ENCODE results near the gene CAPN1.
A peak's percentile ranks its signal among the peaks of the same experiment; 100 is the strongest.

CAPN1 gene

DNA sequence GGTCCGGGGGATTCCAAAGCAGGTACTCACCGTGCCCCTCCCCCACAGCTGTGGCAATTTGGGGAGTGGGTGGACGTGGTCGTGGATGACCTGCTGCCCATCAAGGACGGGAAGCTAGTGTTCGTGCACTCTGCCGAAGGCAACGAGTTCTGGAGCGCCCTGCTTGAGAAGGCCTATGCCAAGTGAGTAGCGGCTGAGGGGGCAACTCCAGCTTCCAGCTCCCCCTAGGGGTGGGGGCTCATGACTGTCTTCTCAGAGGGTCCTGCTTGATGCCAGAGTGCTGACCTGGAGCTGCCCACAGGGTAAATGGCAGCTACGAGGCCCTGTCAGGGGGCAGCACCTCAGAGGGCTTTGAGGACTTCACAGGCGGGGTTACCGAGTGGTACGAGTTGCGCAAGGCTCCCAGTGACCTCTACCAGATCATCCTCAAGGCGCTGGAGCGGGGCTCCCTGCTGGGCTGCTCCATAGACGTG lies 4.2 kb downstream of the CAPN1 start:
- TF ChIP-seq, protein P1, sequence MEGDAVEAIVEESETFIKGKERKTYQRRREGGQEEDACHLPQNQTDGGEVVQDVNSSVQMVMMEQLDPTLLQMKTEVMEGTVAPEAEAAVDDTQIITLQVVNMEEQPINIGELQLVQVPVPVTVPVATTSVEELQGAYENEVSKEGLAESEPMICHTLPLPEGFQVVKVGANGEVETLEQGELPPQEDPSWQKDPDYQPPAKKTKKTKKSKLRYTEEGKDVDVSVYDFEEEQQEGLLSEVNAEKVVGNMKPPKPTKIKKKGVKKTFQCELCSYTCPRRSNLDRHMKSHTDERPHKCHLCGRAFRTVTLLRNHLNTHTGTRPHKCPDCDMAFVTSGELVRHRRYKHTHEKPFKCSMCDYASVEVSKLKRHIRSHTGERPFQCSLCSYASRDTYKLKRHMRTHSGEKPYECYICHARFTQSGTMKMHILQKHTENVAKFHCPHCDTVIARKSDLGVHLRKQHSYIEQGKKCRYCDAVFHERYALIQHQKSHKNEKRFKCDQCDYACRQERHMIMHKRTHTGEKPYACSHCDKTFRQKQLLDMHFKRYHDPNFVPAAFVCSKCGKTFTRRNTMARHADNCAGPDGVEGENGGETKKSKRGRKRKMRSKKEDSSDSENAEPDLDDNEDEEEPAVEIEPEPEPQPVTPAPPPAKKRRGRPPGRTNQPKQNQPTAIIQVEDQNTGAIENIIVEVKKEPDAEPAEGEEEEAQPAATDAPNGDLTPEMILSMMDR (IDR thresholded peaks at IDR 0.05; ENCODE audit: insufficient read depth, low read depth, low read length, missing control alignments) = peak; percentile 10
- no peak for DNase-seq (ENCODE audit: low read depth)
- no peak overlapping the region for H3K4me3 ChIP-seq (ENCODE audit: low read depth, low read length)

DNA sequence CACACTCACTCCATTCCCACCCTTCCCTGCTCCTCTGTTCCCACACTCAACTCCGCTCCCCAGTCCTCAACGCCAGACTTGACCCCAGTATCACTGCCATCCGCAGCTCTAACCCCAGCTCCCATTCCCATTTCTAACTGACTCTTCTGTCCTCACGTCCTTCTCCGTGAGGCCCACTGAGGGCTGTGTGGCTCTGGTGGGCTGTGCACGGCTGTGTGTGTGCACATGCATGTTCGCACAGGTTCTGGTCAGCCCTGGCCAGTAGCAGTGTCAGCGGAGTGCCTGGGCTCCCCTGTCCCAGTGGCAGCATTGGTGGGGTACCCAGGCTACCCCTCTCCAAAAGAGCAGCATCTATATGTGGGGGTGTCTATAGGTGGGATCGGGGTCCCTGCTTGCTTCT lies 5.0 kb downstream of the CAPN1 start:
- DNase-seq (ENCODE audit: low read depth) = no peak
- TF ChIP-seq, protein P1 (IDR thresholded peaks at IDR 0.05; ENCODE audit: insufficient read depth, low read depth, low read length, missing control alignments) = no peak
- H3K4me3 ChIP-seq (ENCODE audit: low read depth, low read length) = no peak overlapping the region

DNA sequence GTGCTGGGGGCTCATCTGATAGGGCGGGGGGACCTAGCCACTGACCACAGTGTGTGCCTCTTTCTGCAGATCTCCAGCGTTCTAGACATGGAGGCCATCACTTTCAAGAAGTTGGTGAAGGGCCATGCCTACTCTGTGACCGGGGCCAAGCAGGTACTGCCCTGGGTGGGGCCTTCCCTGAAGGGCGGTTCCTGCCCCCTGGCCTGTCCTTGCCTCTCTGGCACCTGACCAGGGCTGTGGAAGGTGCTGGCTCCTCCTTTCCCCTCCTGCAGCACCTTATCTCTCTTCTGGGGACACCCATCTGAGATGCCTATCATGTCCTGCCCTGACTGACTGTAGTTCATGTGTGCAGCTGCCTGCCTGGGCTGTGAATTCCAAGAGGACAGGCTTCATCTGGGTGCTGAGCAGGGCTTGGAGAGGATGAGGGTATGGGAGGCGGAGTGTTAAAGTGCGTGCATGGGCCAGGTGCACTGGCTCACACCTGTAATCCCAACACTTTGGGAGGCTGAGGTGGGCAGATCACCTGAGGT lies 5.5 kb downstream of the CAPN1 start:
- no peak for DNase-seq (ENCODE audit: low read depth)
- TF ChIP-seq, protein P1 (IDR thresholded peaks at IDR 0.05; ENCODE audit: insufficient read depth, low read depth, low read length, missing control alignments) = no peak
- H3K4me3 ChIP-seq (ENCODE audit: low read depth, low read length) = no peak overlapping the region

DNA sequence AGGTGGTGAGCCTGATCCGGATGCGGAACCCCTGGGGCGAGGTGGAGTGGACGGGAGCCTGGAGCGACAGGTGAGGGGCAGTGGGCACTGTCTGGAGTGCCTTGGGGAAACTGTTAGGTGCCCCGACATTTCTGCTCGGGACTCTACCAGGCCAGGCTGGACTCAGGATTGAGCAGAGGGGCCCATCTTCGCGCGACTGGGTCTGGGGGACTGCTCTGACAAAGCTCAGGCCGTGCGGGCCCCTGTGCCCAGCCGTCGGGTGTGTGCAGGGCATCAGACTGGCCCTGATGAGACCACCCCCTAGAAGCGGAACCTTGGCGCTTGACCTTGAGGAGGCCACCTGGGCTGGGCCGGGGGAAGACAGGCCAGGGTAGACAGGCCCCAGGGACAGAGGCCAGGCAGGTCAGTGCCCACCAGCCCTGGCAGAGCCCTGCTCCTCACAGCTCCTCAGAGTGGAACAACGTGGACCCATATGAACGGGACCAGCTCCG lies 6.3 kb downstream of the CAPN1 start:
- TF ChIP-seq, protein P1 (IDR thresholded peaks at IDR 0.05; ENCODE audit: insufficient read depth, low read depth, low read length, missing control alignments) = no peak
- H3K4me3 ChIP-seq (ENCODE audit: low read depth, low read length) = no peak overlapping the region
- no peak for DNase-seq (ENCODE audit: low read depth)

DNA sequence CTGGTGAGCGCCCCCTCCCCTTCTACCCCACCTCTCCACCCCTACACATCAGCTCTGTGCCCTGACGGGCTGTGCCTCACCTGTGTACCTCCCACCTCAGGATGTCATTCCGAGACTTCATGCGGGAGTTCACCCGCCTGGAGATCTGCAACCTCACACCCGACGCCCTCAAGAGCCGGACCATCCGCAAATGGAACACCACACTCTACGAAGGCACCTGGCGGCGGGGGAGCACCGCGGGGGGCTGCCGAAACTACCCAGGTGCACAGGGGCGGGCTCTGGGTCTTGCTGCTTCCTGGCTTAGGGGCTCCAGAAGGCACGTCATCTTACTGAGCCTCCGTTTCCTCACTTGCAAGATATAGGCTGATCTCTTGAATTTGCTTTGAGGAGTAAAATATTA lies 6.8 kb downstream of the CAPN1 start:
- TF ChIP-seq, protein P1 (IDR thresholded peaks at IDR 0.05; ENCODE audit: insufficient read depth, low read depth, low read length, missing control alignments) = no peak
- no peak for DNase-seq (ENCODE audit: low read depth)
- no peak overlapping the region for H3K4me3 ChIP-seq (ENCODE audit: low read depth, low read length)

DNA sequence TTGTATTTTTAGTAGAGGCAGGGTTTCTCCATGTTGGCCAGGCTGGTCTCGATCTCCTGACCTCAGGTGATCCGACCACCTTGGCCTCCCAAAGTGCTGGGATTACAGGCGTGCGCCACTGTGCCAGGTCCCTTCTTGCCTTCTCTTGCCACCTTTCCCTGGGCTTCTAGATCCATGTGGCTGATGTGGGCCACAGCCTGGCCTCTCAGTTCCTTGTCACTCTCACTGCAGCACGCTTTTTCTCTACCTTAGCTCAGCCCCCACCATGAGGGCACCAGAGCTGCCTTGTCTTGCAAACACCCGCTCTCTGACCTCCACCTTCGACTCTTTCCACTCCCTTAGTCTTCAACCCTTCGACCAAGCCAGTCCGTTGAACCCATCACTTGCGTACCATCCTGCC lies 7.5 kb downstream of the CAPN1 start:
- TF ChIP-seq, protein P1 (IDR thresholded peaks at IDR 0.05; ENCODE audit: insufficient read depth, low read depth, low read length, missing control alignments) = no peak
- DNase-seq (ENCODE audit: low read depth) = no peak
- H3K4me3 ChIP-seq (ENCODE audit: low read depth, low read length) = no peak overlapping the region

DNA sequence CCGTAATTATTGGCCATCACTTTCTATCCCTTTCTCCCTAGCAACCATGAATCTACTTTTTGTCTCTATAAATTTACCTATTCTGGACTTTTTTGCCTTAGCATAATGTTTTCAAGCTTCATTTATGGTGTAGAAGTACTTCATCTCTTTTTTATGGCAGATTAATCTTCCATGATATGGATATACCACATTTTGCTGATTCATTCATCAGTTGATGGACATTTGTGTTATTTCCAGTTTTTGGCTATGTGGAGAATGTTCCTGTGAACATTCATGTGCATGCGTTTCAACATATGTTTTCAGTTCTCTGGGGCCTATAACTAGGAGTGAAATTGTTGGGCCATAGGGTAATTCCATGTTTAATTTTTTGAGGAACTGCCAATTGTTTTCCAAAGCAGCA lies 12.8 kb downstream of the CAPN1 start:
- no peak overlapping the region for H3K4me3 ChIP-seq (ENCODE audit: low read depth, low read length)
- no peak for DNase-seq (ENCODE audit: low read depth)
- TF ChIP-seq, protein P1 (IDR thresholded peaks at IDR 0.05; ENCODE audit: insufficient read depth, low read depth, low read length, missing control alignments) = no peak
